ENCODE data around the gene ABTB2. TPM values are rescaled to one million over a fixed set of nuclear protein-coding genes. Genes with fewer than 3 reads are reported as not detected.

The ABTB2 gene
- total and polyA plus RNA-seq, 9 of the 15 experiments (the other 6 are each of a cell fraction or from before 2014, with no cell fraction given): 0.03 to 0.18 (median 0.12) TPM; not detected in 2

DNA sequence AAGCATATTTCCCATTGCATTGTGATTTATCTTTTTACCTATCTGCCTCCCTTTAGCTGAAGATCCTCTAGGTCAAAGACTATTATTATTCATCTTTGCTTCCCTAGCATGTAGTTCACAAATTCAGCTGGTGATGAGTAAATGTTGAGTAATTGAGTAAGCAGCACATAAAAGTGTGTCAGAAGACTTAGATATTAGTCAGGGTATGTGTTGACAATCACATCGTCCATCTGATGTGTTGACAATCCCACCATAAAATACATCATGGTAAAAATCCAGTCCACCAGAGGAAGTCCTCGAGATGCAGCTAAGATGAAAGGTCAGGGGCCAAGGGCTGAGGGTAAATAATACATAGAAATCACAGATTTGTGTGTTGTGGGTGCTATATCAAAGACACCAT, 22.9 kb upstream of the ABTB2 start:
- ChIA-PET CTCF (ENCODE audit: low intra/inter-chr PET ratio) (no interaction called here), POLR2A (interaction anchor here (0.9 kb wide), 1 partner anchor 285 kb away, joined by 3 read pairs; no protein-coding TSS in a partner anchor)
- Histone ChIP-seq H3K36me3 (ENCODE audit: control insufficient read depth, insufficient read depth, low read length) (no peaks in the 10 kb centered on the region), H4K20me1 (replicated peaks; ENCODE audit: control insufficient read depth, insufficient read depth, low read length) (no peaks in the 10 kb centered on the region), H3K9ac (ENCODE audit: insufficient read depth in 1 of 2, low read depth in 2 of 2, low read length in 2 of 2) (no peak overlapping the region), H3K79me2 (ENCODE audit: control insufficient read depth, insufficient read depth, low read length) (no peaks in the 10 kb centered on the region), H3K9me1 (ENCODE audit: control insufficient read depth, insufficient read depth, low read length) (no peaks in the 10 kb centered on the region), H2AFZ (ENCODE audit: low read depth, low read length) (no peak overlapping the region), H3K4me1 (replicated peaks in 1 of 2; ENCODE audit: control insufficient read depth in 2 of 2, insufficient read depth in 2 of 2, low read length in 2 of 2) (no peaks in the 10 kb centered on the region), H3K27me3 (ENCODE audit: control insufficient read depth in 2 of 2, insufficient read depth in 2 of 2, low read length in 2 of 2) (no peaks in the 10 kb centered on the region; a peak in 1 of 5 replicates), H3K27ac (ENCODE audit: extremely low read depth, low read depth, low read length) (no peak overlapping the region), H3K9me3 (replicated peaks; ENCODE audit: control insufficient read depth, insufficient read depth, low read depth, low read length) (peaks cover 2% of the 10 kb centered on the region; the same call in 1 of the 2 replicates), H3K4me3 (no peak overlapping the region), H3K4me2 (ENCODE audit: insufficient read depth, low read length) (no peak overlapping the region)
- ATAC-seq (no peak), DNase-seq (ENCODE audit: extremely low read depth in 1 of 4, low spot score in 3 of 4) (no peak), FAIRE-seq (peak; percentile 11)
- in situ Hi-C loops (cut with MboI) (no loop called here), intact Hi-C loops (cut with micrococcal nuclease) (no loop called here)
- TF ChIP-seq MEIS2 (IDR thresholded peaks at IDR 0.05; ENCODE audit: partially characterized antibody) (peak; percentile 19), ADNP (tag; IDR thresholded peaks at IDR 0.05) (no peak), FOSL1 (tag; conservative IDR thresholded peaks at IDR 0.05) (peak; percentile 67)
- no TSS peak for BruUV-seq (replicated peaks)
- WGBS (ENCODE audit: insufficient coverage, low coverage, missing lambda C conversion rate): 4% methylated on average over 2 of the region's 2 CpGs

DNA sequence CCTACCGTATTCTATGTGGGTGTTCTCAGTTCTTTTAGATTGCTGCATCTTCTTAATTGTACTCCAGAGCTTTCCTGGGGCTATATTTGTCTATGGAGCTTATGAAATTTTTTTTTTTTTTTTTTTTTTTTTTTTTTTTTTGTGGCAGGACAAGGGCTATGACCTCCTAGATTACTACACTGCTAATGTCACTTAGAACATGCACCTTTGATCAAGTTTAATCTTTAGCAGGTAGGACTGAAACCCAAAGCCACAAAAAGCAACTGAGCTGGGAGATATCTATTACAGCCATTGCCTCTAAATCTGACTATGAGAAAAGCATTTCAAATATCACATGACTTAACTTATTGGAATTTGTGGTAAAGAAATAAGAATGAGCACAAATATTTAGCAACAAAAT, 21.7 kb upstream of the ABTB2 start:
- no peaks in the 10 kb centered on the region for H3K9me1 ChIP-seq (ENCODE audit: control insufficient read depth, insufficient read depth, low read length)
- H4K20me1 ChIP-seq (replicated peaks; ENCODE audit: control insufficient read depth, insufficient read depth, low read length): no peaks in the 10 kb centered on the region
- no peak for ATAC-seq
- in situ Hi-C loops (cut with MboI): no loop called here
- no peak overlapping the region for H2AFZ ChIP-seq (ENCODE audit: low read depth, low read length)
- no peak overlapping the region for H3K9ac ChIP-seq (ENCODE audit: insufficient read depth in 1 of 2, low read depth in 2 of 2, low read length in 2 of 2)
- no peaks in the 10 kb centered on the region for H3K79me2 ChIP-seq (ENCODE audit: control insufficient read depth, insufficient read depth, low read length)
- H3K4me3 ChIP-seq: no peak overlapping the region
- H3K36me3 ChIP-seq (ENCODE audit: control insufficient read depth, insufficient read depth, low read length): no peaks in the 10 kb centered on the region
- no peak for FAIRE-seq
- H3K4me2 ChIP-seq (ENCODE audit: insufficient read depth, low read length): no peak overlapping the region
- DNase-seq (ENCODE audit: extremely low read depth in 1 of 4, low spot score in 3 of 4): no peak
- intact Hi-C loops (cut with micrococcal nuclease): no loop called here
- WGBS (ENCODE audit: insufficient coverage, low coverage, missing lambda C conversion rate): 8% methylated on average over 1 of the region's 1 CpG
- peaks cover 2% of the 10 kb centered on the region; the same call in 1 of the 2 replicates for H3K9me3 ChIP-seq (replicated peaks; ENCODE audit: control insufficient read depth, insufficient read depth, low read depth, low read length)
- ChIA-PET CTCF (ENCODE audit: low intra/inter-chr PET ratio) (no interaction called here), POLR2A (interaction anchor here (0.6 kb wide), 1 partner anchor 125 kb away, joined by 3 read pairs; no protein-coding TSS in a partner anchor)
- no peaks in the 10 kb centered on the region for H3K4me1 ChIP-seq (replicated peaks in 1 of 2; ENCODE audit: control insufficient read depth in 2 of 2, insufficient read depth in 2 of 2, low read length in 2 of 2)
- BruUV-seq (replicated peaks): no TSS peak
- H3K27me3 ChIP-seq (ENCODE audit: control insufficient read depth in 2 of 2, insufficient read depth in 2 of 2, low read length in 2 of 2): no peaks in the 10 kb centered on the region; a peak in 1 of 5 replicates
- H3K27ac ChIP-seq (ENCODE audit: extremely low read depth, low read depth, low read length): no peak overlapping the region
- TF ChIP-seq CBX8 (IDR thresholded peaks at IDR 0.05; ENCODE audit: borderline replicate concordance, extremely low read depth, low read depth, low read length, poor library complexity, severe bottlenecking) (no peak), SIX5 (IDR thresholded peaks at IDR 0.05; ENCODE audit: borderline replicate concordance in 1 of 2, insufficient read depth in 1 of 2, low read depth in 1 of 2, low read length in 2 of 2) (no peak), CCAR2 (IDR thresholded peaks at IDR 0.05; ENCODE audit: low read depth, low read length) (no peak), SIN3A (IDR thresholded peaks at IDR 0.05; ENCODE audit: borderline replicate concordance in 2 of 2, control insufficient read depth in 1 of 2, low read depth in 2 of 2, low read length in 2 of 2) (no peak), NRF1 (conservative IDR thresholded peaks at IDR 0.05 in 1 of 2, IDR thresholded peaks at IDR 0.05 in 1 of 2) (no peak)
- TF ChIP-seq, protein P1, sequence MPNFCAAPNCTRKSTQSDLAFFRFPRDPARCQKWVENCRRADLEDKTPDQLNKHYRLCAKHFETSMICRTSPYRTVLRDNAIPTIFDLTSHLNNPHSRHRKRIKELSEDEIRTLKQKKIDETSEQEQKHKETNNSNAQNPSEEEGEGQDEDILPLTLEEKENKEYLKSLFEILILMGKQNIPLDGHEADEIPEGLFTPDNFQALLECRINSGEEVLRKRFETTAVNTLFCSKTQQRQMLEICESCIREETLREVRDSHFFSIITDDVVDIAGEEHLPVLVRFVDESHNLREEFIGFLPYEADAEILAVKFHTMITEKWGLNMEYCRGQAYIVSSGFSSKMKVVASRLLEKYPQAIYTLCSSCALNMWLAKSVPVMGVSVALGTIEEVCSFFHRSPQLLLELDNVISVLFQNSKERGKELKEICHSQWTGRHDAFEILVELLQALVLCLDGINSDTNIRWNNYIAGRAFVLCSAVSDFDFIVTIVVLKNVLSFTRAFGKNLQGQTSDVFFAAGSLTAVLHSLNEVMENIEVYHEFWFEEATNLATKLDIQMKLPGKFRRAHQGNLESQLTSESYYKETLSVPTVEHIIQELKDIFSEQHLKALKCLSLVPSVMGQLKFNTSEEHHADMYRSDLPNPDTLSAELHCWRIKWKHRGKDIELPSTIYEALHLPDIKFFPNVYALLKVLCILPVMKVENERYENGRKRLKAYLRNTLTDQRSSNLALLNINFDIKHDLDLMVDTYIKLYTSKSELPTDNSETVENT (CRISPR knock-in tag; IDR thresholded peaks at IDR 0.05): no peak
- TF ChIP-seq, protein P2, sequence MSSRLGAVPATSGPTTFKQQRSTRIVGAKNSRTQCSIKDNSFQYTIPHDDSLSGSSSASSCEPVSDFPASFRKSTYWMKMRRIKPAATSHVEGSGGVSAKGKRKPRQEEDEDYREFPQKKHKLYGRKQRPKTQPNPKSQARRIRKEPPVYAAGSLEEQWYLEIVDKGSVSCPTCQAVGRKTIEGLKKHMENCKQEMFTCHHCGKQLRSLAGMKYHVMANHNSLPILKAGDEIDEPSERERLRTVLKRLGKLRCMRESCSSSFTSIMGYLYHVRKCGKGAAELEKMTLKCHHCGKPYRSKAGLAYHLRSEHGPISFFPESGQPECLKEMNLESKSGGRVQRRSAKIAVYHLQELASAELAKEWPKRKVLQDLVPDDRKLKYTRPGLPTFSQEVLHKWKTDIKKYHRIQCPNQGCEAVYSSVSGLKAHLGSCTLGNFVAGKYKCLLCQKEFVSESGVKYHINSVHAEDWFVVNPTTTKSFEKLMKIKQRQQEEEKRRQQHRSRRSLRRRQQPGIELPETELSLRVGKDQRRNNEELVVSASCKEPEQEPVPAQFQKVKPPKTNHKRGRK (tag; IDR thresholded peaks at IDR 0.05): no peak

All from K562 (cell line).